Progenitor cell of endocrine pancreas (in vitro differentiated cells): Measurements from ENCODE around the gene PHLDB1. TPM values are rescaled to one million over a fixed set of nuclear protein-coding genes. Genes with fewer than 3 reads are reported as not detected.

Experiments
- DNase-seq: peaks from one replicate; pipeline ENCODE4 v3.0.0; 2021; ENCODE audit warnings: low spot score; ENCODE audit not compliant: unreplicated experiment
- H3K27ac Mint-ChIP-seq: 2 replicates; pipeline ENCODE4 v1.8.0; 2021; ENCODE audit warnings: mild to moderate bottlenecking, moderate library complexity, mixed read lengths
- H3K27me3 Mint-ChIP-seq: 2 replicates; pipeline ENCODE4 v1.8.0; 2021; ENCODE audit warnings: mixed read lengths
- H3K36me3 Mint-ChIP-seq: 2 replicates; pipeline ENCODE4 v1.8.0; 2022; ENCODE audit warnings: mixed read lengths; ENCODE audit not compliant: insufficient read depth
- H3K4me1 Mint-ChIP-seq: 2 replicates; pipeline ENCODE4 v1.8.0; 2021; ENCODE audit warnings: low read depth, mixed read lengths
- H3K4me3 Mint-ChIP-seq: 2 replicates; pipeline ENCODE4 v1.8.0; 2021; ENCODE audit warnings: low read depth, mild to moderate bottlenecking, moderate library complexity, mixed read lengths
- H3K9me3 Mint-ChIP-seq: 2 replicates; pipeline ENCODE4 v1.8.0; 2021; ENCODE audit warnings: low read depth, mixed read lengths
- CTCF ChIP-seq: fragments of 200-600 bp; sonication (generic); IDR thresholded peaks from one replicate; pipeline ENCODE4 v1.5.0; 2021; ENCODE audit warnings: antibody characterized with exemption, mild to moderate bottlenecking; ENCODE audit not compliant: unreplicated experiment
- total RNA-seq: library from RNA; stranded (reverse); gene quantifications from 2 replicates; pipeline ENCODE4 v1.2.1, GENCODE V29; 2021

PHLDB1 gene
- total RNA-seq, 1 donor from 2014 or later, result 110 TPM

- DNase-seq, result no peak
- no peak for TF ChIP-seq CTCF
- H3K4me3 Mint-ChIP-seq, result no peak overlapping the region
- no peak overlapping the region for H3K27ac Mint-ChIP-seq
- peaks cover 17% of the 10 kb centered on the region for H3K36me3 Mint-ChIP-seq
- H3K27me3 Mint-ChIP-seq, result no peaks in the 10 kb centered on the region
- H3K9me3 Mint-ChIP-seq, result no peaks in the 10 kb centered on the region
- H3K4me1 Mint-ChIP-seq, result peaks cover 2% of the 10 kb centered on the region
Observed at GRCh38 chr11:118628031-118628430, 20.6 kb downstream of the PHLDB1 start.

DNA sequence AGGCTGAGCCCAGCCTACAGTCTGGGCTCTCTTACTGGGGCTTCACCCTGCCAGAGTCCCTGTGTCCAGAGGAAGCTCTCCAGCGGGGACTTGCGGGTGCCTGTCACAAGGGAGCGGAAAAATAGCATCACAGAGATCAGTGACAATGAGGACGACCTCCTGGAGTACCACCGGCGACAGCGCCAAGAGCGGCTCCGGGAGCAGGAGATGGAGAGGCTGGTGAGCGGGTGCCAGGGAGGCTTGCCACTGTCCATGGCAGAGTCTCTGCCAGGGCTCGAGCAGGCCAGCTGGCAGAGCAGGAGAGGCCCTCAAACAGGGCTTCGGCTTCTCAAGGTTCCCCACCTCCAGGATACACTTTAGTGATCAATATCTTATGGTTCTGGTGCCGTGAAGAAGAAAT lies 21.0 kb downstream of the PHLDB1 start:
- TF ChIP-seq CTCF, result no peak
- Mint-ChIP-seq H3K4me3 (no peak overlapping the region), H3K4me1 (no peaks in the 10 kb centered on the region), H3K9me3 (no peaks in the 10 kb centered on the region), H3K27ac (no peak overlapping the region), H3K36me3 (peaks cover 17% of the 10 kb centered on the region), H3K27me3 (no peaks in the 10 kb centered on the region)
- no peak for DNase-seq

GRCh38 chr11:118628861-118629549 lies 21.6 kb downstream of the PHLDB1 start:
- H3K27ac Mint-ChIP-seq, result no peak overlapping the region
- no peak for TF ChIP-seq CTCF
- H3K4me1 Mint-ChIP-seq, result peaks cover 2% of the 10 kb centered on the region
- H3K9me3 Mint-ChIP-seq, result no peaks in the 10 kb centered on the region
- DNase-seq, result no peak
- peaks cover 16% of the 10 kb centered on the region for H3K36me3 Mint-ChIP-seq
- H3K27me3 Mint-ChIP-seq, result no peaks in the 10 kb centered on the region
- no peak overlapping the region for H3K4me3 Mint-ChIP-seq

DNA sequence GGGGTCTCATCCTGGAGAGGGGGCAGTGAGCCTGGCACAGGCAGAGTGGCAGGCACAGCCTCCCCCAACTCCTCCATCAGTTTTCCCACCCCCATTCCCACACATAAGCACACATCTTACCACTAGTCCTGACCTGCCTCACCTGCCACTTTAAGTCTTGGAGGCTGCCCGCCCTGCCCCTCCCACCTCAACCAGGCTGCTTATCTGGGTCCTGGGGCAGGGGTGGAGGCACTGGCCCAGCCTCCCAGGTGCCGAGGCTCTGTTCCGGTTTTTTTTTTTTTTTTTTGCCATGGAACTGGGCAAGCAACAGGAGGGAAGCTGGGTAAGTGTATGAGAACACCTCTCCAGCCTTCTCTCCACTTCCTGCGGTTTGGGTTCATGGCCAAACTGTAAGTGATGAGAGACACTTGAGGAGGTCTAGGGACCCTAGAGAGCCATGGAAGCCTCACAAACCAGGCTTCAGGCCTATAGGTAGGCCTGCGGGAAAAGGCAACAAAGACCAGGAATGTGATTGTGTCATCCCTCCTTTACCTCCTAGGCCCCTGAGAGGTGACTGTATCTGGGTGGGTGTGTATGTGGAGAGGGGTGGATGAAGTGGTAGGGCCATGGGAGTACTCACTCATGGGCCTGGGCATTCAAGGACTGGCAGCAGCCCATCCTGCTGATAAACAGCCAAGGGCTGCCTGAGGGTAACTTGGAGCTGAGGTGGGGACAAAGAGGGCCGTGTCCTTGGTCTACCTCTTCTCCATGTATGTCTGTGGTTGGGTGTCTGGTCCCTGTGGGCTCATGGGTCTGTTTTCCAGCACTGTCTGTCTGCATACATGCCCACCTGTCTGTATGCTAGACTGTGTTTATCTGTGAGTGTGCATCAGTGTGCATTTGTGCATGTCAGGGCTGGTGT lies 22.6 kb downstream of the PHLDB1 start:
- Mint-ChIP-seq H3K27ac (peak overlapping the region; percentile 67), H3K27me3 (no peaks in the 10 kb centered on the region), H3K9me3 (no peaks in the 10 kb centered on the region), H3K4me1 (peaks cover 8% of the 10 kb centered on the region), H3K4me3 (no peak overlapping the region), H3K36me3 (peaks cover 16% of the 10 kb centered on the region)
- no peak for DNase-seq
- no peak for TF ChIP-seq CTCF

DNA sequence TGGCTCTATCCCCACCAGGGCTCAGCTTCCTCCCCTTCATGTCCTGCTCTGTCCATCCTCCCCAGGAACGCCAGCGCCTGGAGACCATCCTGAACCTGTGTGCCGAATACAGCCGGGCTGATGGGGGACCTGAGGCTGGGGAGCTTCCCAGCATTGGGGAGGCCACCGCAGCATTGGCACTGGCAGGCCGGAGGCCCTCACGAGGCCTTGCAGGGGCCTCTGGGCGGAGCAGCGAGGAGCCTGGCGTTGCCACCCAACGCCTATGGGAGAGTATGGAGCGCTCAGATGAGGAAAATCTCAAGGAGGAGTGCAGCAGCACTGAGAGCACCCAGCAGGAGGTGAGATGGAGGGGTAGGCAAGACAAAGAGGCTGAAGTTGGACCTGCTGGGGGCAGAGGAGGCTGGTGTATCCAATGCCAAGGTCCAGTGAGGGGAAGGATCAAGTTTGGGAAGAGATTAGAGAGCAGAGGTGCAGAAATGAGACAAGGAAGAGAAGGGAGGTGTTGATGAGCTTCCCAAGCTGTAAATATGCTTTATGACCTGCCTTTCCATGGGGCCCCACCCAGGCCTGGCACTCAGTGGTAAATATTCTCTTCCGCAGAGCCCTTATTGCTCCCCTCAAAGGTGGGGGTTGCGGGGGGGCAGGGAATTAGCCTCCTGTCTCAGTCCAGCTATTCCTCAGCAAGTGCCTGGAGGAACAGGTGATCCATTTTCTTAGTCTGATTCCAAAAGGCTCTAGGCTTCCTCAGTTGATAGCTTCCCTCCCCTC lies 23.9 kb downstream of the PHLDB1 start:
- Mint-ChIP-seq H3K36me3 (peaks cover 22% of the 10 kb centered on the region), H3K9me3 (no peaks in the 10 kb centered on the region), H3K27me3 (no peaks in the 10 kb centered on the region), H3K4me3 (no peak overlapping the region), H3K27ac (no peak overlapping the region), H3K4me1 (peaks cover 19% of the 10 kb centered on the region)
- no peak for DNase-seq
- TF ChIP-seq CTCF, result no peak
